Measurements from ENCODE around the gene PARD3B. TPM values are rescaled to one million over a fixed set of nuclear protein-coding genes. Genes with fewer than 3 reads are reported as not detected.

The PARD3B gene
- polyA plus RNA-seq, 3 donors, result 36.3 to 41.4 (median 37.7) TPM

DNA sequence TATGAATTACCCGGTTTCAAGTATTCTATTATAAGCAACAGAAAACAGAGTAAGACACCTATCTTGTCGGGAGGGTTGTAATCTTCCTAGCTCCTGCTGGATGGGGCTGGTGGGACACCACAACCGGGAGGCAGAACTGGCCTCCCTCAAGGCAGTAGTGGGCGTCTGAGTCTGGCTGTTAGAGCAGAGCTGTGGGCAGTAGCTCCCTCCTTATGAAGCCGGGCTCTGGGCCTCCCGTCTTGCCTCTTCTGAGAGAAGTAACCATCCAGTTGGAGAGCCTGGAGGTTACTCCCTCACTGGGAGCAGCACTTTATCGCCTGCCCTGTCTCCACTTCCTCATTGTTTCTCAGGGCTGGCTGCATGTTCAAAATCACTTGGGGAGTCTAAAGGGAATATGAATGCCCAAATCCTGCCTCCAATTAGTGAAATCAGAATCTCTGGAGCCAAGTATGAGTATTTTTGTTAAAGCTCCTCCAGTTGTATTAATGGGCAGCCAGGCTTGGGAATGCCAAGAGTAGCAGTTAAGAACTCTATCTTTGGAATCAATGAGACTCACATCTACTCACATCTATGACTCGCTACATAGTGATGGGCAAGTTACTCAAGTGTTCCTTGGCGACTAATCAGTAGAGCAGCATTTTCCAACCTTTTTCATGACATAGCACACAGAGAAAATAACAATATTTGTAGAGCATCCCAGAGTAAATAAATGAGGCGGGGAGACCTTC lies 1109.8 kb downstream of the PARD3B start:
- no peak for DNase-seq (ENCODE audit: low read depth in 3 of 3, low spot score in 2 of 3)

DNA sequence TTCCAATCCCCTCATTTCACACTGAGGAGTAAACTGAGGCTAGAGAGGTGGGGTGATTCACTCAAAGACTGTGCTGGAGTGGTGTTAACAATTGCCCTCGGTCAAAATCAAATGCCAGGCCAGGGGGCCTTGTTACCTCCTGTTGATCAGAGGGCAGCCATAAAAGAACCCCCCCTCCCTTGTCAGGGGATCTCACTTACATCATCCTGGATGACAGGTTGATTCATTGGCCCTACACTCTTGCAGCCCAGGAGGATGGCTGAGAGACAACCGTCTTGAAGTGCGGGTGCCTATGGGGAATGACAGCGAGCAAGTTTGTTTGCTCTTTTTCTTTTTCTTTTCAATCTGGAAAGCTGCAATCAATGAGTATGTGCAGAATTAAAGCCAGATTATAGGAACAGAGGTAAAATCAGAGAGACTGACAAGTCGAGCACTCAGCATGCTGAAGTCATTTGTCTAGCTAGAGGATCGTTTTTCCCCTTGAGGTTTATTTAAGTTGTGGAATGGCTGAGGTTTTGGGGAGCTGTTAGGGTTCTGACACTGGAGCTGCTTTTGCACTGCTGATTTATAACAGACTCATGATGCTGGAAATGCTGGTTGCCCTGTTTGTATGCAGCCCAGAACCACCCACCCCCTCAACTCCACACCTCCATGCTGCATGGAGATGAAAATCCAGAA lies 1110.6 kb downstream of the PARD3B start:
- DNase-seq (ENCODE audit: low read depth in 3 of 3, low spot score in 2 of 3), result no peak

DNA sequence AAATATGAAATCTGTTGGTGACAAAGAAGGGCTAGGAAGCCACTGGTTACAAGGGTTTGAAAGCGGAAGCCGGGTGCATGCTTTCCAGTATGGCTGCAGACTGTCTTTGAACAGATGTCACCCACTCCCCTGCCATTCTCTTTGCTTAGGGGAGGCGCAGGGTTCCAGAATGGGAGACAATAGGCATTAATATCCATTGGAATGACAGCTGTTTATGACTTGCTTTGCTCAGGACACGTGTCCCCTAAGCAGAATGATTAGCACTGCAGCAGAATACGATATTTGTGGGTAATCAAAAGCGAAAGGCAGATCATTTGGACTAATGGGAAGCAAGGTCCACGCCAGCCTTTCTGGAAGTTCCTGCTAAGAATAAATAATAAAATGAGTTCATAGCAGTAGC lies 1111.2 kb downstream of the PARD3B start:
- DNase-seq (ENCODE audit: low read depth in 3 of 3, low spot score in 2 of 3), result no peak

DNA sequence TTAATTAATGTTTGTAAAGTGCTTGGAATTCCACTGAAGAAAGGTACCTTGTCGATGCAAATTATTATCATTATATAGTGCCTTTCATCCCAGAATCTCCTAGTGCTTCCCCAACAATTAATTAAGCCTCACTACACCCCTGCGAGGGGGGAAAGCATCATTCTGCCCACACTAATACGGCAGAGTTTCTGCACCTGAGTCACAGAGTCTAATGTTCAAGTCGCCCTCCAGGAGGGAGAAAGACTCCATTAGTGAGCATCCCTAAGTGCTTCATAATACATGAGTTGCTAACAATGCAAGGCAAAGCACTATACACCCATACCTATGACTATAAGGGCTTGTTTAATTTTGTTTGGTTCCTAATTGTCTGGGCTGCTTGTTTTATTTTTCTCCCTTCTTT lies 1111.7 kb downstream of the PARD3B start:
- DNase-seq (ENCODE audit: low read depth in 3 of 3, low spot score in 2 of 3), result no peak

DNA sequence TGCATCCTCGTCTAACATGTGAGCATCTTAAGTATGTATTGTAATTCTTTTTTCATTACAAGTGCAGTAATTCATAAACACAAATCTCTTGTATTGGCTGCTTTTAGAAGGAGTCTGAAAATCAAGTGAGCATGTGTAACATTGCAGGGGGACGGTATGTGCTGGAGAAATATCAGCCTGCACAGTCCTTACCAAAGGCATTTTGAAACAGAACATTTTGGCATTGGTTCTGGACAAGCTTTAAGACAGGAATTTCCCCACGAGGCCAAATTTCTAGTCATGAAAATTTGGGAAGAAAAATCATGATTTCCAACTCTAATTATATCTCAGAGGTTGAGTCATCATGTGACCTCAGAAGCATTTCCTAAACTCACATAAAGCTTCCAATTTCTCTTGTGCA lies 1112.3 kb downstream of the PARD3B start:
- DNase-seq (ENCODE audit: low read depth in 3 of 3, low spot score in 2 of 3), result no peak

DNA sequence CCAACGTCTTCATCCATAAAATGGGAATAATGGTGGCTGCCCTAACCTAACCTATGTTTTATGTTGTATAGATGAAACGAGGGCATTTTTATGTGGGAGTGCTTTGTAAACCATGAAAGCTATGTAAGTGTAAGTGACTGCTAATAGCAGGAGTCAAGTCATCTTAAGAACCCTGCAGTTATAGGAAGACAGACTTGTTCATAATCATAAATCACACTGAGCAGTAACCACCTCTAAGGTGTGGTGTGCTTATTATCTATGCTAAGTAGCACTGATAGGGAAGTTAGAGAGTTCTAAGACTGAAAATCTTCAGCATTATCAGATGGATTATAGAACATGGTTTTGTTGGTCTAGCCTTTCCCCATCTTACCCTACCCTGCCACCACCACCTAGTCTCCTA lies 1112.8 kb downstream of the PARD3B start:
- DNase-seq (ENCODE audit: low read depth in 3 of 3, low spot score in 2 of 3), result no peak

DNA sequence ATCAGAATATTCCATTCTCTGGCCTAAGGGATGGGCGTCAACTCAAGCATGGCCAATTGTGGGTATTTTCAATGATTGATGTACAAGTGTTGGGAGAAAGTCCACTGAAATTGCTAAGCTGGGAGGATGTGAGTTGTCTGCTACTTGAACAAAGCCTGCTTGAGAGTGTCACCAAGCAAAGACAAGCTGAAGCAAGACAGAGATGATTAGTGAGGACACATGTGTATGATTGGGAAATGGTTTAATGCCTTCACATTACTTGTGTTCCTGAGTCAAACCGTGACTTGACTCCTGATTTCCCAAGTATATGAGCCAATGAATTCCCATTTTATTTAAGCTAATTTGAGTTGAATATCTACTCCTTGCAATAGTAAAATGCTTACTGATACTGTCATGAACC lies 1113.3 kb downstream of the PARD3B start:
- DNase-seq (ENCODE audit: low read depth in 3 of 3, low spot score in 2 of 3), result no peak

DNA sequence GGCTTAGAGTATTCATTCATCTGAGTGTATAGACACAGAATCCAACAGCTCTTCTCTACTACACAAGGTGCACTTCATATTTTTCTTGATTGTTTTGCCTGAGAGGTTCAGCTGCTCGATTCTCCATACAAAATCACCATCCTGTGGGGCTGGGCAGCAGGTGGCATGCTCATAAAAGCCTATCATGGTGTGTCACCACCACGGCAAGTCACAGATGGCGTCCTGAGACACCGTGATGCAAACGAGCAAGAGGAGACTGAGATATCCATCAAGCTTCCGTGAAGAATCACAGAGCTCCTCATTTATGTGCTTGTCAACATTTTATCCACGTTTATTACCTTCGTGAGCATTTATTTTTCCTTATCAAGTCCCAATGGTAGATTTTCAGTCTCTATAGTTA lies 1114.6 kb downstream of the PARD3B start:
- no peak for DNase-seq (ENCODE audit: low read depth in 3 of 3, low spot score in 2 of 3)

DNA sequence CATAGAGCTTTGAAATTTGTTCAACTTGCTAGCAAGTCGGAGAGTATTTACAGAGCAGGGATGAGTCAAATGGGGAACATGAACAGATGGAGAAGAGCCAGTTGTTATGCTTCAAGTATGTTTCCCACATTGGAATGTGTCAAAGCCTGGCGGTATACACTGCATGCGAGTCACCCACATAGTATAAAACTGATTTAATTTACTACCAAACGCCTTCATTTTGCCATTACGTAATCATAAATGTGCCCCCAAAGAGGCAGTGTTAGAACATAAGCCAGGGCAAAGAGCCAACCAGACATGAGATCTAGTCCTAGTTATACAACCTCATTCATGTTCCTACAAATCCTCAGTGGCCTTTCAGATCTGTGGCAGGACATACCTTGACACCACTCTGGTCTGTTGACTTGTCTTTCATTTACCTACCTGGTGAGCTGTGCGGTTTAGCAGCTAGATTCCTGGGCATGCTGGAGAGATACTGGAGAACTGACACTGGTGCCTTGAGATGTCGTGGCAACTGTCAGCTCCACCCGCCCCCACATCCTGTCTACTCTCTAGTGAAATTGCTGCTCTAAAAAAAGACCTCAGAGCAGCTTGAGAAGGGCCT lies 1115.3 kb downstream of the PARD3B start:
- no peak for DNase-seq (ENCODE audit: low read depth in 3 of 3, low spot score in 2 of 3)

DNA sequence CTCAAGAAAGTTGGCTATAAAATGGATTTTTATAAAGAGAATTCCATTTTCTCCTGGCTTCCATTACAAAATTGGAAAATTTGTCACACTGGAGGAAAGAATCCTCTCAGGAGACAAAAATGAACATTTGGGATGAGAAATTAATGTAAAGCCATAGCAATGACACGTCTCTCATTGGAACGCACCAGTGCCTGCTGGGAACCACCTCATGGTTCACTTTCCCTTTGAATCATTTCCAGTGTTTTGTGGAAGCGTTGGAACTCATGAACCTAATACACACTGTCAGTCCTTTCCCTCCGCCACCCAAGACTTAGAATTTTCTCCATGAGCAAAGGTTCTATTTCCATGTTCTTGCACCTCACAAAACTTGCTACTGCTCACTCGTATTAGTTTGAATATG lies 1116.0 kb downstream of the PARD3B start:
- no peak for DNase-seq (ENCODE audit: low read depth in 3 of 3, low spot score in 2 of 3)

DNA sequence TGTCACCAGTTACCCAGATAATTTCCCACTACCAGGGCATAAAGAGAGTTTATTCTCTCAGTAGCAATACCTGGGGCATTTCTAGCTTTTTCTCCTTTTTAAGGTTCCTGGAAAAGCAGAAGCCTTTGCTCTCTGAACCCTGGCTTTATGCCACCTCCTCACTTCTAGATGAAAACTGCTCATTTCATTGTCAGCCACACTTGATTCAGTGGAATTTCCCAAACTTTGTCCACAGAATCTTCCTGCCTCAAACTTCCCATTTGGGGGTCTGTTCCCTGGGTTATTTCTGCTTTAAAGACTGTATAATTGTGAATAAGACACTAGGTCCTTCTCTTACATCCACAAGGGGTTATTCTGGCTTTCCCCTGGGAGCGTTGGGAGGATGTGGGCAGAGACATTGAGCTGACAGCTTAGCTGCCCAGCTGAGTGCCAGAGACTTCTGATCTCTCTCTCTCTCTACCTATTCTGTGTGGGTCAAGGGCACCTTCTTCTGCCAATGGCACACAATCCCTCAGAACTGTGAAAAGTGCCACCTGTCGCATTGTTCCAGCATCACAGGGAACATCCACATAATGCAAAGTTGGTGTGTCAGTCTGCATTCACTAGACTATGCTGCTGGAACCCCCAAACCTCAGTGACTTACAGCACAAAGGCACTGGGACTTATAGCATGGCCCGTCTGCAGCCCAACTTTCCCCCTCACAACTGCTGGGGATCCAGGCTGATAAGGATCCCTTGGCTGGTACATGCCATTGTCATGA lies 1117.1 kb downstream of the PARD3B start:
- no peak for DNase-seq (ENCODE audit: low read depth in 3 of 3, low spot score in 2 of 3)

DNA sequence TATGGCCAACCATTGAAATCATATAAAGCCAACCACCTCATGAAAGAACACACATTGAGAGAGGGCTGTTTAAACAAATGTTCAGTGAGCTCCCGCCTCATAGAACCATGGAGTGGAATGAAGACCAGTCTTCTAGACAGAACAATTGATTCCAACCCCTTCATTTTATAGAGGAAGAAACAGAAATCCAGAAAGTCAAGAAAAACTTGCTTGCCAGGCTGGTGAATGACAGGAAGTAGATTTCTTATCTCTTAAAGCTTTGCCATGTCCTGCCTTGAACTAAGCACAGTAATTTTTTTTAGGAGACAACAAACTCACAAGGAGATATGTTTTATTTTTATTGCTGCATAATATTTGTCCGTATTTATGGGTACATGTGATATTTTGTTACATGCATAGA lies 1120.5 kb downstream of the PARD3B start:
- DNase-seq (ENCODE audit: low read depth in 3 of 3, low spot score in 2 of 3), result no peak
